PC-9 (cell line): ENCODE measurements around the gene UPK1A. TPM values are rescaled to one million over a fixed set of nuclear protein-coding genes. Genes with fewer than 3 reads are reported as not detected.

Source experiments
- BruUV-seq: library from RNA; stranded (reverse); fragments of 400-500 nt; replicated peaks from 2 replicates; lab custom pipeline; 2021; lab: Mats Ljungman, UMichigan
- CTCF ChIA-PET: fragments of 300-600 bp; sonication (Branson Sonifier 250); formaldehyde crosslinking; loops from one replicate; lab custom pipeline; 2022; ENCODE audit warnings: antibody characterized with exemption; lab: Charles Lee
- POLR2A ChIA-PET: fragments of 300-600 bp; sonication (Branson Sonifier 250); formaldehyde crosslinking; loops from one replicate; lab custom pipeline; 2022; ENCODE audit warnings: antibody characterized with exemption; ENCODE audit not compliant: unreplicated experiment; lab: Charles Lee
- DNase-seq, 2 experiments: peaks; one replicate each; pipeline versions ENCODE4 v3.0.0 to v3.0.0-alpha.2; 2015 to 2022; ENCODE audit warnings: mixed read lengths in 1 of 2
- H2AFZ ChIP-seq: fragments of 200-600 bp; sonication (generic); 2 replicates; pipeline ENCODE4 v1.8.1; 2017; ENCODE audit warnings: antibody characterized with exemption
- H3F3A ChIP-seq: fragments of 200-600 bp; sonication (generic); 2 replicates; pipeline ENCODE4 v1.8.1; 2017; ENCODE audit warnings: antibody characterized with exemption, mild to moderate bottlenecking, low read depth; ENCODE audit not compliant: insufficient read depth
- H3K27ac ChIP-seq: fragments of 200-600 bp; sonication (generic); 2 replicates; pipeline ENCODE4 v1.6.1; 2016; ENCODE audit warnings: mixed run types
- H3K27me3 ChIP-seq: fragments of 200-600 bp; sonication (generic); 2 replicates; pipeline ENCODE4 v1.6.1; 2016; ENCODE audit warnings: low read depth, mixed run types; ENCODE audit not compliant: insufficient read depth
- H3K36me3 ChIP-seq: fragments of 200-600 bp; sonication (generic); 2 replicates; pipeline ENCODE4 v1.6.1; 2016; ENCODE audit warnings: low read depth, mixed run types
- H3K4me1 ChIP-seq: fragments of 200-600 bp; sonication (generic); replicated peaks from 2 replicates; pipeline ENCODE4 v1.6.1; 2016; ENCODE audit warnings: mixed run types; ENCODE audit not compliant: insufficient read depth
- H3K4me2 ChIP-seq: fragments of 200-600 bp; sonication (generic); 2 replicates; pipeline ENCODE4 v1.6.1; 2017; ENCODE audit warnings: mixed run types
- H3K4me3 ChIP-seq: fragments of 200-600 bp; sonication (generic); 2 replicates; pipeline ENCODE4 v1.6.1; 2016; ENCODE audit warnings: mixed run types
- H3K79me2 ChIP-seq: fragments of 200-600 bp; sonication (generic); 2 replicates; pipeline ENCODE4 v1.6.1; 2017; ENCODE audit warnings: low read depth, mixed run types
- H3K9me2 ChIP-seq: fragments of 200-600 bp; sonication (generic); 2 replicates; pipeline ENCODE4 v1.8.1; 2017; ENCODE audit warnings: mild to moderate bottlenecking; ENCODE audit not compliant: insufficient read depth
- H3K9me3 ChIP-seq: fragments of 200-600 bp; sonication (generic); 2 replicates; pipeline ENCODE4 v1.8.1; 2016; ENCODE audit warnings: low read depth; ENCODE audit not compliant: insufficient read depth
- H4K20me1 ChIP-seq: fragments of 200-600 bp; sonication (generic); 2 replicates; pipeline ENCODE4 v1.8.1; 2017; ENCODE audit not compliant: insufficient read depth
- EZH2 ChIP-seq: fragments of 200-600 bp; sonication (generic); IDR thresholded peaks from 2 replicates; pipeline ENCODE4 v1.8.0; 2017; ENCODE audit warnings: antibody characterized with exemption, low read depth
- intact Hi-C: fragments of 100-400 bp; cut with micrococcal nuclease; formaldehyde crosslinking; loops from one replicate; pipeline ENCODE4 v1.10.0; 2022; ENCODE audit not compliant: unreplicated experiment
- total RNA-seq: library from RNA; stranded (reverse); gene quantifications from 2 replicates; pipeline ENCODE4 v1.2.3, GENCODE V29; 2021
- TF ChIP-seq, protein P1 (sequence below): fragments of 200-600 bp; sonication (generic); conservative IDR thresholded peaks from 2 replicates; pipeline ENCODE4 v1.6.1; 2017; ENCODE audit warnings: mixed run types, antibody characterized with exemption, mild to moderate bottlenecking, moderate library complexity

The UPK1A gene
- total RNA-seq, 1 experiment from 2014 or later: 1.6 TPM

DNA sequence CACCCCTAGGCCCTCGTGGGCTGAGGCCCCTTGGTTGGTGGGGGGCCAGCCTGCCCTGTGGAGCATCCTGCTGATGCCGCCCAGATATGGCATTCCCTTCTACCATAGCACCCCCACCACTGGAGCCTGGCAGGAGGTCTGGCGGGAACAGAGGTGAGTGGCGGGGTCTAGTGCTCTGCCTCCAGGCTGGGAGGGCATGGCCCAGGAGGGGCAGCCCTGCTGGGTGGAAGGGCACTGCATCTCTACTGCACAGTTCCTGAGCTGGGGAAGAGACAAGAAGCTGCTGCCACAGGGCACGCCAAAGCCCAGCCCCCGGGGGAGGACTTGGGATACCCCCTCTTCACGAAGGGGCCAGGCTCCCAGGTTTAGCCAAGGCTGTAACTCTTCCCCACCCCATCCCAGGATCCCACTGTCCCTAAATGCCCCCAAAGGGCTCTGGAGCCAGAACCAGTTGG is 49.1 kb downstream of the UPK1A start:
- no peaks in the 10 kb centered on the region for H3K27me3 ChIP-seq
- H3K9me3 ChIP-seq: no peaks in the 10 kb centered on the region
- H3F3A ChIP-seq: peaks cover 6% of the 10 kb centered on the region; the same call in 1 of the 2 replicates
- peaks cover 34% of the 10 kb centered on the region for H3K79me2 ChIP-seq
- H3K4me2 ChIP-seq: peak overlapping the region; percentile 99
- TF ChIP-seq, protein P1, sequence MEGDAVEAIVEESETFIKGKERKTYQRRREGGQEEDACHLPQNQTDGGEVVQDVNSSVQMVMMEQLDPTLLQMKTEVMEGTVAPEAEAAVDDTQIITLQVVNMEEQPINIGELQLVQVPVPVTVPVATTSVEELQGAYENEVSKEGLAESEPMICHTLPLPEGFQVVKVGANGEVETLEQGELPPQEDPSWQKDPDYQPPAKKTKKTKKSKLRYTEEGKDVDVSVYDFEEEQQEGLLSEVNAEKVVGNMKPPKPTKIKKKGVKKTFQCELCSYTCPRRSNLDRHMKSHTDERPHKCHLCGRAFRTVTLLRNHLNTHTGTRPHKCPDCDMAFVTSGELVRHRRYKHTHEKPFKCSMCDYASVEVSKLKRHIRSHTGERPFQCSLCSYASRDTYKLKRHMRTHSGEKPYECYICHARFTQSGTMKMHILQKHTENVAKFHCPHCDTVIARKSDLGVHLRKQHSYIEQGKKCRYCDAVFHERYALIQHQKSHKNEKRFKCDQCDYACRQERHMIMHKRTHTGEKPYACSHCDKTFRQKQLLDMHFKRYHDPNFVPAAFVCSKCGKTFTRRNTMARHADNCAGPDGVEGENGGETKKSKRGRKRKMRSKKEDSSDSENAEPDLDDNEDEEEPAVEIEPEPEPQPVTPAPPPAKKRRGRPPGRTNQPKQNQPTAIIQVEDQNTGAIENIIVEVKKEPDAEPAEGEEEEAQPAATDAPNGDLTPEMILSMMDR: no peak
- no peak for DNase-seq
- peaks cover 20% of the 10 kb centered on the region for H3K4me1 ChIP-seq
- BruUV-seq: no TSS peak
- intact Hi-C loops: loop anchor here (5.0 kb wide), 1 partner anchor 398 kb away; no protein-coding TSS in a partner anchor
- H4K20me1 ChIP-seq: peaks cover 14% of the 10 kb centered on the region
- POLR2A ChIA-PET: interaction anchor here (0.6 to 0.7 kb wide), 2 partner anchors 689 to 1581 kb away, joined by 4 to 6 read pairs; no protein-coding TSS in a partner anchor
- H3K36me3 ChIP-seq: no peaks in the 10 kb centered on the region
- peak overlapping the region; percentile 99; the same call in 1 of the 2 replicates for H2AFZ ChIP-seq
- peak overlapping the region; percentile 85; the same call in 1 of the 2 replicates for H3K4me3 ChIP-seq
- CTCF ChIA-PET: no interaction called here
- H3K27ac ChIP-seq: no peak overlapping the region
- H3K9me2 ChIP-seq: no peaks in the 10 kb centered on the region

DNA sequence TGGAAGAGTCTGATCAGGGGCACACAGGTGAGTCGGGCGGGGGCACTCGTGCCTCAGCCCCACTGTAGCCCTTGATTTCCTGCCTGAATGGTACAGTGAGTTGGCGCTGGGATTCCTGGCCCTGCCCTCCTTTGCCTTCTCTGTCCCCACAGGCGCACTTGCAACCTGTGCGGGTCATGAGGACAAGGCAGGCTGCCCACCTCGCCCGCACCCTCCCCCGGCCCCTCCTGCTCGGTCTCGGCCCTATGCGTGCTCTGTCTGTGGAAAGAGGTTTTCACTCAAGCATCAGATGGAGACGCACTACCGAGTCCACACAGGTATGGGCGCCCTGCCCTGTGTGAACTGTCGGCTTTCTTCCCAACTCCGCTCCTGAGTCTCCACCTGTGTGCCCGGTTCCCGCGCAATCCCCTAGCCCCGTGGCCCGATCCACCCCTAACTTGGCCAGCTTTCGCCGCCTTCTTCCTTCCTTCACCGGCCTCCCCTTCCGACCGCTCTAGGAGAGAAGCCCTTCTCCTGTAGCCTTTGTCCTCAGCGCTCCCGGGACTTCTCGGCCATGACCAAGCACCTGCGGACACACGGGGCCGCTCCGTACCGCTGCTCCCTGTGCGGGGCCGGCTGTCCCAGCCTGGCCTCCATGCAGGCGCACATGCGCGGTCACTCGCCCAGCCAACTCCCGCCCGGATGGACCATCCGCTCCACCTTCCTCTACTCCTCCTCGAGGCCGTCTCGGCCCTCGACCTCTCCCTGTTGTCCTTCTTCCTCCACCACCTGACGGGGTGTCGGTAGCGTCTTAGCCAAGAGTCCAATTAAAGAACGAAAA is 49.9 kb downstream of the UPK1A start:
- Histone ChIP-seq H3K9me2 (no peaks in the 10 kb centered on the region), H3K4me1 (peaks cover 20% of the 10 kb centered on the region), H2AFZ (peak overlapping the region; percentile 99), H3K4me2 (peak overlapping the region; percentile 99), H4K20me1 (peaks cover 14% of the 10 kb centered on the region), H3K27ac (peak overlapping the region; percentile 45), H3K36me3 (no peaks in the 10 kb centered on the region), H3K79me2 (peaks cover 34% of the 10 kb centered on the region), H3K9me3 (no peaks in the 10 kb centered on the region), H3K27me3 (no peaks in the 10 kb centered on the region), H3F3A (peaks cover 6% of the 10 kb centered on the region; the same call in 1 of the 2 replicates), H3K4me3 (peak overlapping the region; percentile 85)
- ChIA-PET CTCF (interaction anchor here (0.6 kb wide), 1 partner anchor 22 kb away, joined by 3 read pairs; no protein-coding TSS in a partner anchor), POLR2A (interaction anchor here (0.7 kb wide), 1 partner anchor 689 kb away, joined by 4 read pairs; no protein-coding TSS in a partner anchor)
- TF ChIP-seq, protein P1: no peak
- TF ChIP-seq EZH2: no peak
- intact Hi-C loops: loop anchor here (1.0 to 5.0 kb wide), 7 partner anchors 29 to 743 kb away; partner anchors contain the start of genes PSENEN and U2AF1L4
- peak in 1 of 2 experiments; percentile 42 for DNase-seq
- no TSS peak for BruUV-seq

DNA sequence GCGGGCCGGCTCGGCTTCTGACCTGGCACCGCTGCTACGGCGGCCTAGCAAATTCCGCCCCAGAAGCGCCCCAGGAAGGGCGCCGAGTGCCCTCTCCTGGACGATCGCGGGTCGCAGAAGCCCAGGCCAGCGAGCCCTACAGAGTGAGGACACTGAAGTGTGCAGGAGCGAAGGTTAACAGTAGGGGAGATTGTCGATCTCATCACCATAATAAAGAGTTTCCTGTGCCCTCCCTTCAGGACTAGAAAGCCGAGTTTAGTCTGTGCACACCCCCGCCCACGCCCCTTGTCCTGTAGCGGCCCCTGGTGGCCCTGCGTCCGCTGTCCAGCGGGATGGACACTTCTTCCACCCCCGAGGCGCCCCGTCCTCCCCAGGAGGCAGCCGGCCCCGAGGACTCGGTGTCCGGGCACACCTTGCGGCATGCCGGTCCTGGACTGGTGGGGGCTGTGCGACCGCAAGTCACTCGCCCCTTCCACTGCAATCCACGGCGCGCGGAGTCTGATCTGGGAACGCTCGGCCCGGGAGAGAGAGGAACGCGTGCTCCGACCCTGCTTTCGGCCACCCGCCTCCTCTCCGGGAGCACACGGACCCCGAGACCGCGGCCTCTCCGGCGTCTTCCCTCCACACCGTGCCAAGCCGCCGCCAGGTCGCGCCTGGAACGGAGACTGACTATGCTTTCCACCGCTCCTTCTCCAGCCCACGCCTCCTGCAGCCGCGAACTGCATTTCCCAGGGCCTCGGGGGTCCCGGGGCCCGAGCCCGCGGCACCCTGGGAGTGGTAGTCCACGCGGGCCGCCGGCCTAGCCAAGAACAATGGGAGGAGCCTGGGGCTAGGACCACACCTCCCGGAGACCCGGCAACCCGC is 50.7 kb downstream of the UPK1A start:
- Histone ChIP-seq H3K4me1 (peaks cover 20% of the 10 kb centered on the region), H3K9me2 (no peaks in the 10 kb centered on the region), H2AFZ (peak overlapping the region; percentile 99), H3K27ac (peak overlapping the region; percentile 45), H3K4me3 (peak overlapping the region; percentile 85), H3K9me3 (no peaks in the 10 kb centered on the region), H3K36me3 (no peaks in the 10 kb centered on the region), H3K79me2 (peaks cover 34% of the 10 kb centered on the region), H4K20me1 (peaks cover 14% of the 10 kb centered on the region), H3K4me2 (peak overlapping the region; percentile 99), H3F3A (peaks cover 6% of the 10 kb centered on the region; the same call in 1 of the 2 replicates), H3K27me3 (no peaks in the 10 kb centered on the region)
- TF ChIP-seq, protein P1: peak; percentile 91
- TF ChIP-seq EZH2: no peak
- intact Hi-C loops: loop anchor here (1.0 to 5.0 kb wide), 14 partner anchors 24 to 744 kb away; partner anchors contain the start of genes COX6B1, LIN37, PSENEN and U2AF1L4
- TSS peak; percentile 52 for BruUV-seq
- peak; percentile 83 to 89 for DNase-seq
- POLR2A ChIA-PET: no interaction called here
- CTCF ChIA-PET: interaction anchor here (0.5 kb wide), 1 partner anchor 181 kb away, joined by 4 read pairs; no protein-coding TSS in a partner anchor
